IMR-90 (cell line): ENCODE data around the gene EPB41L3. TPM values are rescaled to one million over a fixed set of nuclear protein-coding genes. Genes with fewer than 3 reads are reported as not detected.

Experiments used
- ATAC-seq: fragments of 200-7000 bp; cut with Tn5 transposase; 2 replicates; pipeline ENCODE4 v1.9.1; 2020; ENCODE audit warnings: low read depth, mild to moderate bottlenecking, moderate library complexity
- BruUV-seq: library from RNA; stranded (reverse); fragments of 400-500 nt; replicated peaks from 2 replicates; lab custom pipeline; 2021; lab: Mats Ljungman, UMichigan
- CTCF ChIA-PET: fragments of 300-600 bp; formaldehyde crosslinking; extraction: SDS; loops from one replicate; lab custom pipeline; 2021; ENCODE audit warnings: antibody characterized with exemption; lab: Yijun Ruan, JAX
- POLR2A ChIA-PET: fragments of 300-600 bp; sonication (Branson Sonifier 250); formaldehyde crosslinking; loops from one replicate; lab custom pipeline; 2022; ENCODE audit warnings: antibody characterized with exemption; ENCODE audit not compliant: unreplicated experiment; lab: Charles Lee
- DNase-seq: peaks from one replicate; pipeline ENCODE4 v3.0.0; 2013
- H2AFZ ChIP-seq: replicated peaks from 2 replicates; pipeline ENCODE3; 2013; ENCODE audit warnings: low read length, mild to moderate bottlenecking; ENCODE audit not compliant: poor library complexity
- H2AK5ac ChIP-seq: 2 replicates; pipeline ENCODE4 v1.6.1; 2013; ENCODE audit warnings: low read depth, low read length, inconsistent platforms
- H2AK9ac ChIP-seq: replicated peaks from 2 replicates; pipeline ENCODE3; 2013; ENCODE audit warnings: mild to moderate bottlenecking, low read depth, low read length, moderate library complexity; ENCODE audit not compliant: poor library complexity
- H2BK120ac ChIP-seq: 2 replicates; pipeline ENCODE4 v1.6.1; 2013; ENCODE audit warnings: low read depth, low read length, inconsistent platforms
- H2BK15ac ChIP-seq: 3 replicates; pipeline ENCODE4 v1.6.1; 2013; ENCODE audit warnings: low read depth, low read length, inconsistent platforms
- H2BK20ac ChIP-seq: 2 replicates; pipeline ENCODE4 v1.6.1; 2013; ENCODE audit warnings: low read depth, mild to moderate bottlenecking, inconsistent platforms, low read length, moderate library complexity
- H2BK5ac ChIP-seq: 2 replicates; pipeline ENCODE4 v1.6.1; 2013; ENCODE audit warnings: mild to moderate bottlenecking, low read depth, low read length, inconsistent platforms; ENCODE audit not compliant: poor library complexity, severe bottlenecking
- H3K14ac ChIP-seq: replicated peaks from 2 replicates; pipeline ENCODE4 v1.6.1; 2013; ENCODE audit warnings: low read depth, low read length, inconsistent platforms
- H3K18ac ChIP-seq: 2 replicates; pipeline ENCODE4 v1.6.1; 2013; ENCODE audit warnings: low read depth, low read length, control low read depth
- H3K23ac ChIP-seq: 2 replicates; pipeline ENCODE4 v1.6.1; 2013; ENCODE audit warnings: low read depth, low read length, inconsistent platforms
- H3K27ac ChIP-seq: 2 replicates; pipeline ENCODE4 v1.5.1; 2013; ENCODE audit warnings: mild to moderate bottlenecking, control low read depth, low read length; ENCODE audit not compliant: insufficient read depth
- H3K27me3 ChIP-seq: 2 replicates; pipeline ENCODE4 v1.6.1; 2013; ENCODE audit warnings: low read length; ENCODE audit not compliant: control insufficient read depth, insufficient read depth
- H3K36me3 ChIP-seq: 2 replicates; pipeline ENCODE4 v1.6.1; 2013; ENCODE audit warnings: low read length, mixed read lengths; ENCODE audit not compliant: control insufficient read depth, insufficient read depth
- H3K4ac ChIP-seq: 2 replicates; pipeline ENCODE4 v1.6.1; 2013; ENCODE audit warnings: low read depth, low read length, inconsistent platforms
- H3K4me1 ChIP-seq: 2 replicates; pipeline ENCODE4 v1.6.1; 2013; ENCODE audit warnings: low read length, mixed read lengths; ENCODE audit not compliant: control insufficient read depth, insufficient read depth
- H3K4me2 ChIP-seq: 2 replicates; pipeline ENCODE4 v1.6.1; 2013; ENCODE audit warnings: low read depth, mild to moderate bottlenecking, control low read depth, low read length, moderate library complexity
- H3K4me3 ChIP-seq: 2 replicates; pipeline ENCODE4 v1.5.1; 2013; ENCODE audit warnings: low read depth, mild to moderate bottlenecking, control low read depth, low read length, moderate library complexity; ENCODE audit not compliant: insufficient read depth
- H3K56ac ChIP-seq: 2 replicates; pipeline ENCODE4 v1.6.1; 2013; ENCODE audit warnings: low read length, inconsistent platforms; ENCODE audit not compliant: insufficient read depth; ENCODE audit errors: extremely low read depth
- H3K79me1 ChIP-seq, 2 experiments: 2 replicates each; pipeline ENCODE4 v1.6.1; 2013; ENCODE audit warnings: low read length in 2 of 2, inconsistent platforms in 1 of 2, low read depth in 1 of 2
- H3K9ac ChIP-seq: 2 replicates; pipeline ENCODE4 v1.6.1; 2013; ENCODE audit warnings: low read depth, low read length, control low read depth
- H3K9me1 ChIP-seq: 2 replicates; pipeline ENCODE4 v1.6.1; 2013; ENCODE audit warnings: low read length, inconsistent platforms; ENCODE audit not compliant: insufficient read depth
- H3K9me3 ChIP-seq: 2 replicates; pipeline ENCODE4 v1.6.1; 2013; ENCODE audit warnings: low read length; ENCODE audit not compliant: control insufficient read depth, insufficient read depth
- H4K20me1 ChIP-seq: 2 replicates; pipeline ENCODE4 v1.6.1; 2013; ENCODE audit warnings: low read length, inconsistent platforms; ENCODE audit not compliant: insufficient read depth
- H4K5ac ChIP-seq: 2 replicates; pipeline ENCODE4 v1.6.1; 2013; ENCODE audit warnings: mild to moderate bottlenecking, low read depth, low read length, control low read depth
- H4K8ac ChIP-seq, 2 experiments: 2 replicates each; pipeline ENCODE4 v1.6.1; 2013; ENCODE audit warnings: low read depth in 2 of 2, low read length in 2 of 2, control low read depth in 1 of 2, inconsistent platforms in 1 of 2
- H4K91ac ChIP-seq: 2 replicates; pipeline ENCODE4 v1.6.1; 2013; ENCODE audit warnings: low read depth, low read length, inconsistent platforms; ENCODE audit not compliant: insufficient read depth
- BHLHE40 ChIP-seq: fragments of 150-350 bp; IDR thresholded peaks from 2 replicates; pipeline ENCODE4 v1.6.1; 2016; ENCODE audit warnings: mild to moderate bottlenecking, low read depth, low read length
- MXI1 ChIP-seq: IDR thresholded peaks from 2 replicates; pipeline ENCODE4 v1.6.1; 2012; ENCODE audit warnings: low read depth, mild to moderate bottlenecking, low read length, moderate library complexity, borderline replicate concordance
- NFE2L2 ChIP-seq: fragments of 150-350 bp; IDR thresholded peaks from 2 replicates; pipeline ENCODE4 v1.6.1; 2016; ENCODE audit warnings: low read depth, mild to moderate bottlenecking, low read length
- RAD21 ChIP-seq: IDR thresholded peaks from 2 replicates; pipeline ENCODE4 v1.6.1; 2012; ENCODE audit warnings: low read length, improper control_type of control experiment
- RCOR1 ChIP-seq: IDR thresholded peaks from 2 replicates; pipeline ENCODE4 v1.6.1; 2012; ENCODE audit warnings: mild to moderate bottlenecking, low read length, improper control_type of control experiment; ENCODE audit not compliant: insufficient replicate concordance
- RFX5 ChIP-seq: IDR thresholded peaks from 2 replicates; pipeline ENCODE4 v1.8.0; 2012; ENCODE audit warnings: low read depth, mild to moderate bottlenecking, low read length, moderate library complexity
- USF2 ChIP-seq: fragments of 150-350 bp; IDR thresholded peaks from 2 replicates; pipeline ENCODE4 v1.6.1; 2017; ENCODE audit warnings: mild to moderate bottlenecking, antibody characterized with exemption, low read length, low read depth
- WGBS, 2 experiments: methylation state at CpG; one replicate each; pipeline versions ENCODE4 v1.1.5 to v1.1.7; 2013; ENCODE audit warnings: missing lambda C conversion rate in 2 of 2; ENCODE audit not compliant: insufficient read length in 1 of 2; ENCODE audit errors: extremely low coverage in 2 of 2; 5-methylcytosine and 5-hydroxymethylcytosine counted together
- dilution Hi-C: fragments of 300-500 bp; cut with HindIII; formaldehyde crosslinking; loops from one replicate; pipeline ENCODE4 v1.14.3; 2018; ENCODE audit warnings: low sequenced_read_pairs; ENCODE audit not compliant: unreplicated experiment
- in situ Hi-C: fragments of 300-500 bp; cut with MboI; formaldehyde crosslinking; loops from 3 replicates; pipeline ENCODE4 v1.14.3; 2019; ENCODE audit warnings: low sequenced_read_pairs, inconsistent platforms, mixed read lengths
- intact Hi-C: fragments of 100-400 bp; cut with micrococcal nuclease; formaldehyde crosslinking; loops from 2 replicates; pipeline ENCODE4 v1.10.0; 2022
- polyA plus RNA-seq, 3 experiments: library from polyadenylated mRNA; depleted of rRNA; stranded (reverse); fragments of >200 nt; gene quantifications; 2 replicates each; pipeline ENCODE4 v1.2.3, GENCODE V29; 2012; ENCODE audit warnings: low replicate concordance in 1 of 3
- total RNA-seq: library from RNA; depleted of rRNA; stranded (reverse); fragments of >200 nt; gene quantifications from 2 replicates; pipeline ENCODE4 v1.2.3, GENCODE V29; 2012
- TF ChIP-seq, protein P1 (sequence below): conservative IDR thresholded peaks from 2 replicates; pipeline ENCODE4 v1.5.1; 2012; ENCODE audit warnings: mild to moderate bottlenecking, low read depth, low read length, improper control_type of control experiment

EPB41L3 gene
- total and polyA plus RNA-seq, 2 of the 4 experiments (the other 2 are of a cell fraction) = 36.6 to 70.3 TPM

DNA sequence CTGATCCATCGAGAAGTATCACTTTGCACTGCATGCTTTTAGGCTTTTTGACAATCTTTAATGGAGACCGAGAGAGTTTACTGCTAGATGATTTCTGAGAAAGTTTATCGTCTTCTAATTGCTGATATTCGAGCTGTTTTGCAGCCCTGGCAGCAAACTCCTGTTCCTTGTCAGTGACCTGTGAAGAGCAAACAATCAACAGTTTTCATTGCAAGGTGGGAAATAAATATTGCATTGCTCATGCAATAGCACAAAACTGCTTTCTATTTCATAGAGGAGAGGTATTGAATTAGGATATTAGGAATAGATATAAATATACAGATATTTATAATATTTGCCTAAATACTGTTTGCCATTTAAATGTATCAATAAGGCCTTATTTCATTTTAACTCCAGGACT is 65.5 kb downstream of the EPB41L3 start:
- H3K4me1 ChIP-seq = no peaks in the 10 kb centered on the region; the same call in 1 of the 2 replicates
- ATAC-seq = no peak
- no TSS peak for BruUV-seq
- H3K27ac ChIP-seq = no peak overlapping the region
- no peaks in the 10 kb centered on the region for H3K9me1 ChIP-seq
- H3K36me3 ChIP-seq = peaks cover 4% of the 10 kb centered on the region; the same call in 1 of the 2 replicates
- intact Hi-C loops (no loop called here), in situ Hi-C loops (no loop called here), dilution Hi-C loops (no loop called here)
- H3K14ac ChIP-seq = no peak overlapping the region
- CTCF ChIA-PET = no interaction called here
- H3K27me3 ChIP-seq = no peaks in the 10 kb centered on the region
- WGBS, 2 experiments = no CpG with 5 or more reads among the region's 4 CpGs
- H2BK5ac ChIP-seq = no peak overlapping the region
- no peak overlapping the region for H3K18ac ChIP-seq
- H4K5ac ChIP-seq = no peak overlapping the region
- POLR2A ChIA-PET = no interaction called here
- H3K4me2 ChIP-seq = no peak overlapping the region
- no peak overlapping the region for H2BK20ac ChIP-seq
- no peak overlapping the region for H2AK9ac ChIP-seq
- H3K4ac ChIP-seq = no peak overlapping the region
- peaks cover 0 to 10% of the 10 kb centered on the region in 2 experiments; a peak in 2 of 4 replicates for H3K79me1 ChIP-seq
- no peak overlapping the region for H2AFZ ChIP-seq
- no peak overlapping the region for H3K9ac ChIP-seq
- no peaks in the 10 kb centered on the region for H4K20me1 ChIP-seq
- H3K56ac ChIP-seq = 0 out of 2 replicates have a peak overlapping the region, but pooled peaks have one; percentile 14
- no peak overlapping the region for H3K4me3 ChIP-seq
- no peak overlapping the region for H2AK5ac ChIP-seq
- H3K9me3 ChIP-seq = no peaks in the 10 kb centered on the region
- no peak overlapping the region for H3K23ac ChIP-seq
- H2BK15ac ChIP-seq = no peak overlapping the region
- no peak overlapping the region for H4K91ac ChIP-seq
- H2BK120ac ChIP-seq = no peak overlapping the region
- no peak for TF ChIP-seq MXI1
- no peak for TF ChIP-seq RAD21
- no peak for TF ChIP-seq BHLHE40
- TF ChIP-seq, protein P1, sequence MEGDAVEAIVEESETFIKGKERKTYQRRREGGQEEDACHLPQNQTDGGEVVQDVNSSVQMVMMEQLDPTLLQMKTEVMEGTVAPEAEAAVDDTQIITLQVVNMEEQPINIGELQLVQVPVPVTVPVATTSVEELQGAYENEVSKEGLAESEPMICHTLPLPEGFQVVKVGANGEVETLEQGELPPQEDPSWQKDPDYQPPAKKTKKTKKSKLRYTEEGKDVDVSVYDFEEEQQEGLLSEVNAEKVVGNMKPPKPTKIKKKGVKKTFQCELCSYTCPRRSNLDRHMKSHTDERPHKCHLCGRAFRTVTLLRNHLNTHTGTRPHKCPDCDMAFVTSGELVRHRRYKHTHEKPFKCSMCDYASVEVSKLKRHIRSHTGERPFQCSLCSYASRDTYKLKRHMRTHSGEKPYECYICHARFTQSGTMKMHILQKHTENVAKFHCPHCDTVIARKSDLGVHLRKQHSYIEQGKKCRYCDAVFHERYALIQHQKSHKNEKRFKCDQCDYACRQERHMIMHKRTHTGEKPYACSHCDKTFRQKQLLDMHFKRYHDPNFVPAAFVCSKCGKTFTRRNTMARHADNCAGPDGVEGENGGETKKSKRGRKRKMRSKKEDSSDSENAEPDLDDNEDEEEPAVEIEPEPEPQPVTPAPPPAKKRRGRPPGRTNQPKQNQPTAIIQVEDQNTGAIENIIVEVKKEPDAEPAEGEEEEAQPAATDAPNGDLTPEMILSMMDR = no peak
- TF ChIP-seq RCOR1 = no peak
- no peak for TF ChIP-seq NFE2L2
- no peak for TF ChIP-seq RFX5
- TF ChIP-seq USF2 = no peak
- no peak overlapping the region for H4K8ac ChIP-seq
- DNase-seq = no peak
